Left colon (tissue), 2 donors: ENCODE data around the gene CRBN. TPM values are rescaled to one million over a fixed set of nuclear protein-coding genes. Genes with fewer than 3 reads are reported as not detected.

Experiments
- ATAC-seq: fragments of 200-7000 bp; cut with Tn5 transposase; one replicate; pipeline ENCODE4 v1.9.1; 2020; ENCODE audit warnings: mild to moderate bottlenecking, moderate library complexity
- DNase-seq, 2 donors: peaks; one replicate each; pipeline ENCODE4 v3.0.0-alpha.2; 2020
- intact Hi-C, 2 donors: fragments of 100-400 bp; cut with DNase I in 1 of 2; cut with micrococcal nuclease in 1 of 2; formaldehyde crosslinking; loops; one replicate each; pipeline versions ENCODE4 v1.11.2 to v1.14.0; 2022; cut with DNase I, micrococcal nuclease
- total RNA-seq, 2 donors: library from RNA; stranded (reverse); fragmentation: NEBNext Ultra II Directional; extraction: Animal tissue kit (Norgen Biotek cat#: 25700); gene quantifications; one replicate each; pipeline ENCODE4 v1.2.1, GENCODE V29; 2021
- donor health status: DM: no; HTN: no; CAD: no.
- donor health status: DM: yes; HTN: yes; CAD: no.

CRBN gene
- total RNA-seq, 2 donors from 2014 or later = 36.4 to 50.7 TPM

- ATAC-seq = peak; percentile 99
- intact Hi-C loops = loop anchor here in 1 of 2 donors (10.0 kb wide), 1 partner anchor 48 kb away; the partner anchor contains the start of gene CRBN
- DNase-seq = peak; percentile 96 to 99
These were observed 52.7 kb downstream of the CRBN start, which contains the start of gene TRNT1 for GRCh38 chr3:3126477-3127431. TRNT1 (plus strand) TSS chr3:3126940; CDS start chr3:3129041, 2,101 bp downstream.

GRCh38 chr3:3125977-3126376, 53.5 kb downstream of the CRBN start:
- ATAC-seq (no peak), DNase-seq (peak in 1 of 2 donors; percentile 20)
- intact Hi-C loops = loop anchor here in 1 of 2 donors (10.0 kb wide), 1 partner anchor 49 kb away; the partner anchor contains the start of gene CRBN

DNA sequence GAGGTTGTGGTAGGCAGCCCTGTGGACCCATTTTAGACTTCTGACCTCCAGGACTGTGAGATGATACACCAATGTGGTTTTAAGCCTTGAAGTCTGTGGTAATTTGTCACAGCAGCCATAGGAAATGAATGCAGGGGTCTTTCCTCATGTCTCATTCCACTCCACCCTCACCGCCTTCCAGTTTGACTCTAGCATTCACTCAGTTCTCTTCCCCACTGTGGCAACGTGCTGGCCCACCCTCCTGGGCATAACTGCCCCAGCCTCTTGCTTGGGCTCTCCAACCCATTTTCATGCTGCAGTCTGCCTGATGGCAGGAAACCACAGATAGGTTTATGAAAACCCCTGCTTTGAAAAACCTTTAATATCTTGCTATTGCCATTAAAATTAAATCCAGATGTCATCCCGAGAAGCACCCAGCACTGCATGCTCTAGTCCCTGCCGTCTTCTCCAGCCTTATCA, 60.1 kb downstream of the CRBN start:
- DNase-seq = no peak
- intact Hi-C loops = no loop called here
- no peak for ATAC-seq

GRCh38 chr3:3117651-3118050, 61.8 kb downstream of the CRBN start:
- DNase-seq = no peak
- ATAC-seq = no peak
- intact Hi-C loops = no loop called here

- DNase-seq (no peak), ATAC-seq (no peak)
- intact Hi-C loops = no loop called here
These were observed 66.3 kb downstream of the CRBN start for GRCh38 chr3:3113042-3113709.

- intact Hi-C loops = no loop called here
- DNase-seq (no peak), ATAC-seq (no peak)
These were observed 68.6 kb downstream of the CRBN start for GRCh38 chr3:3110749-3111361.

GRCh38 chr3:3110299-3110630, 69.2 kb downstream of the CRBN start, which contains the start of gene IL5RA:
IL5RA (minus strand) TSS chr3:3110374; CDS start chr3:3104984, 5,390 bp downstream.
- ATAC-seq = no peak
- DNase-seq = no peak

DNA sequence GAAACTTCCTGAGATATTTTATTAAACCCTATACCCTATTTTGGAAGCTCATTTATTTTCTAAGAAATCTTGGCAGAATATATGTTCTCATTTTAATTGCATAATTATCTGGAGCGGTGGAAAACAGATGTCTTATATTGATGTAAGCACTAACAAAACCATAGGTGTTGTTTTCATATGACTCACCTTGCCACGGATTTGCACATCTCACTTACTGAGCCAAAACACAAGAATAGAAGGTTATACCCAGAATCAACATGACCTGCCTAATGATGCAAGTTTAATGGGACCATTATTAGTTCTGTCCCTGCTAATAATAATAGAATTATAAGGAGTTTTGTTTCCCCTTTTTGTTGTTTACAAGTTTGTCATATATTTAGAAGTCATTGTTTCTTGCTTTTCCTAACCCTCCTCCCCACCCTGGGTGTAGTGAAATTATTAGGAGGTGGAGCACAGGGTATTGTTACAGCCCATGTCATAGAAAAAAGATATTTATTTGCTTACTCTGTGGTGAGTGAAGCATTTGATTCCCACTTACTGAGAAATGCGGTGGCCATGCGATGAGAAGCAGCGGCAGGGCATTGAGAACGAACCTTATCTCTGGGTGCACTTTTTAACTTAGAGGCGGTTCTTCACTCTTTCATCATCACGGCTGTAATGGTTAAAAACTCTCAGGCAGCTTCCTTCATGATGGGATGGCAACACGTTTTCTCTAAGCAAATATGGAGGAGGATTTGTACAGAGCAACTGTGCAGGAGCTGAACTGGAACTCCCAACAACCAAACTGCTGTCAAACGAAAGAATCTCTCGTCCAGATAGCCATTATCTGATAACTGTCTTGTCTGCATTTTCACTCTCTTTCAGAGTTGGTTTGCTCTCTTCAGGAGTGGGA, 69.8 kb downstream of the CRBN start:
- no peak for DNase-seq
- intact Hi-C loops = no loop called here
- ATAC-seq = no peak

More at GRCh38 chr3:3110299-3110630, 69.2 kb downstream of the CRBN start, which contains the start of gene IL5RA:
- intact Hi-C loops = no loop called here

DNA sequence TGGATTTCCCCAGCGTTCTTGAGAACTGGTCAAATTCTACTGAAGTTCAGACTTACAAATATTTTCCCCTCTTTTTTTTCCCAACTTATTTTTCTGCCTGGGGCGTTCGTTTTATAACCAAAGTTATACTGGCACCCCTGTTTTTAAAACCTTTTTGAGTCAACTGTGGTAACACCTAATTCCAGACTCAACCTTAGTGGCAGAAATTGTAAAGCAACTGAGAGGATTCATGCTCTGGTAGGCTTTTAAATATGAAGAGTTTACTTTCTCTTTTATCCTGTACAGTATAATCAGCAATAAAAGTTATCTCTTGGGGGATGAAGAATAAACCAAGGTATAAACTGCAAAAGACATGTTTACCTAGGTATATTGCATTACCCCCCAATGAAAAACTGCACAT, 71.6 kb downstream of the CRBN start:
- DNase-seq = no peak
- ATAC-seq = no peak
- intact Hi-C loops = no loop called here

DNA sequence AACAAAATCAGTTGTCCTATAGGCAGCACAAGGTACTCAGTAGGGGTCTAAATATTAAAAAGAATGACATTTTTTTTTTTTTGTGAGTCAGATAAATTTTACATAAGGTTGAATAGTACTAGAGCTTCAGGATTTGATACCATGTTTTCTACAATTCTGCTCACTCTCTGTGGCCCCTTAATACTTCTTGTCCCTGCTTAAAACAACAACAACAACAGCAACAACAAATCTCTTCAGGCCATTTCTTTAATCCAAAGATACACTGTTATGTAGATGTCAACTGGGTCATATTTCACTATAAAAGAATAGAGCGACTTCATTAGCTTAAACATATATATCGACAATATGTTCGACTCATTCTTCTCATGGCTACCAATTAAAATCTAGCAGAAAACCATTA, 72.3 kb downstream of the CRBN start:
- intact Hi-C loops = no loop called here
- no peak for DNase-seq
- ATAC-seq = no peak

DNA sequence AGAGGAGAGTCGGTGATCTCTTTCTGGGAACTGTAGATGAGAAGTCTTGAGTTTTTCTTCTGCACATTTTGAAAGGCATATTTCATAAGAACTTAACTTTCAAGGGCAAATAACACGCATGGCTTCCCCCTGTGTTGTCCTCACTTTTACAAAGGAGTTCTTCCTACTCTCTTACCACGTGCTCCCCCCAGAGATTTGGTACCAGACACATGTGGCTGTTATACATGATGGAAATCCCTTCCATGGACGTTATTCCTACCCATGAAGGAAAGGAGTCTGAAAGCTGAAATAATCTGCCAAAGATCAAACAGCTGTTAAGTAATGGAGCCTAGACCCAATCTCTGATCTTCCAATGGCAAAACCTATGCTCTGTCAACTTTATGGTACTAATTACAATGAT, 73.7 kb downstream of the CRBN start:
- ATAC-seq = no peak
- no peak for DNase-seq
- intact Hi-C loops = no loop called here

DNA sequence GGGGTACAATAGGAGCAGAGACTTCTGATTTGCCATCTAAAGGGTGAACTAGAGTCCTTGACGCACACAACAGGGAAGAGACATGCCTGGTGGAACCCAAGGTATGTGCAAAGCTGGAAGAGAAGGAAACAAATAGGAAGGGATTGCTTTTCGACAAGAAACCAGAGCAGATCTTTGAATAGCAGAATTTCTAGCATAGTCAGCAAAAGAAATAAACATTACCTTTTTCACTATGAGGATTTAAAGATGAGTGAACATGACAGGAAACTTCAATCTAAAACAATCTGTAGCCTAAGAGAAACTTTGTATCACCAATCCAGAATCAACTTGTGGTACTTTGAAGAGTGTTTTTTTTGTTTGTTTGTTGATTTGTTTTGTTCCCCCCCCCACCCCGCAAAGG, 74.2 kb downstream of the CRBN start:
- no peak for ATAC-seq
- DNase-seq = no peak
- intact Hi-C loops = no loop called here

DNA sequence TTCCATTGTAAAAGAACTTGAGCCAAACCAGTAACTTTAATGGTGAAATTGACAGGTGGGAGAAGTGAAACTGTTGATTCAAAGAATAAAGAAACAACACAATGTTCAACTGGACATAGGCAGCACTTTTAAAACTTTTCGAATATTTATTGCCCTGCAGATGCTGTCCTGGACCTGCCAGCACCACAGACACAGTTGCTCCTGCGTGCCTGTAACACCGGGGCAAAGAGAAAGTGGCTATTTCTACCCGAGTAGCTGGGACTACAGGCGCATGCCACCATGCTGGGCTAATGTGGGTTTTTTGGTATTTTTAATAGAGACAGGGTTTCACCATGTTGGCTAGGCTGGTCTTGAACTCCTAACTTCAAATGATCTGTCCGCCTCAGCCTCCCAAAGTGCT, 76.7 kb downstream of the CRBN start:
- ATAC-seq (no peak), DNase-seq (no peak)
- intact Hi-C loops = no loop called here

DNA sequence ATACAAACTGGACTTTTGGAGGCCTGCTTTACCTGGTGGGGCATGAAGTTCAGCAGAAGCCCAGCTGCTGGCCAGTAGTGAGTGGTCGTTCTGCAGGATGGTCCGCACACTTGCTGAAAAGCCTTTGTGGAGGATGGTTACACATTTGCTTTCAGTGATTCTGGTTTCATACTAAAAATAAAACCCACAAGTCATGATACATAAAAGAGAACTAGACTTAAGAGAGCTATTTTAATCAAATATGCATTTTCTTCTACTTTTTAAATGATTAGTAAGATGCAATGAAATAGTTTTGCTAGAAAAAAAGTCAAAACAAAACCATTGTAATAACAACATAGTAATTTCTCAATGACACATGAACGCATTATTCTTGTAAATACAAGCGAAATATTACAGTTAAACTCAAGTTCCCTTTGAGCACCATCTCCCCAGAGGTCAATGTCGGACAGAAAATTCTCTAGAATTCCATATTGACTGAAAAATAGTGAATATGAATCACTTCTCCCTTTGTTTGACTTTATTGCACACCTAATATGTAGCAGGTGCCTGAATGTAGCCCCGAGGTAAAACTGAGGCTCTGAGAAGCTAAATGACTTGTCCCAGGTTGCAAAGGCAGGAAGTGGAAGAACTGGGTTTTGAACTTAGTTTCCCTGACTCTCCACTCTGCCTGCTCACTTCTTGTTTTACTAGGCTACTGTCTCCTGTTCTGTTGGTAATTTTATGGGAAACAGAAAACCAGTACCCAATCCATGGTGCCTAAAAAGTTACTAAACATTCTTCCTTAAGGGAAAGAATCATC, 77.6 kb downstream of the CRBN start:
- DNase-seq (no peak), ATAC-seq (no peak)
- intact Hi-C loops = no loop called here
